Uterus (tissue), 2 donors: ENCODE results near the gene METTL17.

ENCODE experiments used
- CTCF ChIP-seq, 4 experiments: fragments of 200-600 bp in 2 of 4; fragments of 450-650 bp in 2 of 4; sonication (generic) in 2 of 4; IDR thresholded peaks; one replicate each; pipeline ENCODE4 v1.5.1; 2016 to 2019; ENCODE audit warnings: antibody characterized with exemption in 4 of 4, mild to moderate bottlenecking in 2 of 4, moderate library complexity in 1 of 4
- POLR2A ChIP-seq, 2 donors: fragments of 450-650 bp; IDR thresholded peaks; one replicate each; pipeline ENCODE4 v1.6.1; 2016; ENCODE audit warnings: antibody characterized with exemption in 2 of 2, mild to moderate bottlenecking in 1 of 2, moderate library complexity in 1 of 2

- TF ChIP-seq CTCF (IDR thresholded peaks at IDR 0.05) (no peak), POLR2A (IDR thresholded peaks at IDR 0.05) (no peak)
Measured at GRCh38 chr14:20999591-20999990, 9.8 kb downstream of the METTL17 start.
